SU-DHL-6 (cell line): ENCODE data around the gene MTPN.
A peak's percentile ranks its signal among the peaks of the same experiment; 100 is the strongest.

Experiments
- H2AFZ ChIP-seq: fragments of 200-600 bp; sonication (generic); 2 replicates; pipeline ENCODE4 v1.6.1; 2014; ENCODE audit warnings: low read depth, mild to moderate bottlenecking, moderate library complexity, mixed read lengths, antibody characterized with exemption, low read length; ENCODE audit not compliant: severe bottlenecking
- H3F3A ChIP-seq: fragments of 200-600 bp; shearing (Covaris generic); 2 replicates; pipeline ENCODE4 v1.6.0; 2016; ENCODE audit warnings: antibody characterized with exemption, mild to moderate bottlenecking; ENCODE audit not compliant: insufficient read depth
- H3K27ac ChIP-seq: fragments of 200-600 bp; sonication (generic); 2 replicates; pipeline ENCODE4 v1.5.1; 2016; ENCODE audit warnings: low read depth, mild to moderate bottlenecking, low read length, moderate library complexity, mixed read lengths
- H3K27me3 ChIP-seq: fragments of 200-600 bp; sonication (generic), shearing (Covaris generic); 2 replicates; pipeline ENCODE4 v1.6.0; 2014; ENCODE audit warnings: mild to moderate bottlenecking, low read length
- H3K36me3 ChIP-seq: fragments of 200-600 bp; sonication (generic); 2 replicates; pipeline ENCODE4 v1.6.1; 2014; ENCODE audit warnings: mild to moderate bottlenecking, low read length, mixed read lengths
- H3K4me2 ChIP-seq: fragments of 300-600, 200-600 bp; shearing (Covaris generic), sonication (generic); 2 replicates; pipeline ENCODE4 v1.6.0; 2014; ENCODE audit warnings: low read length, low read depth, mild to moderate bottlenecking; ENCODE audit not compliant: poor library complexity, severe bottlenecking
- H3K4me3 ChIP-seq: fragments of 200-600 bp; sonication (generic); 2 replicates; pipeline ENCODE4 v1.5.1; 2014; ENCODE audit warnings: antibody characterized with exemption, low read length, mild to moderate bottlenecking, mixed read lengths; ENCODE audit not compliant: insufficient read depth, poor library complexity, severe bottlenecking
- H3K79me2 ChIP-seq: fragments of 200-600 bp; sonication (generic); 2 replicates; pipeline ENCODE4 v1.6.1; 2014; ENCODE audit warnings: mild to moderate bottlenecking, low read length, moderate library complexity; ENCODE audit not compliant: insufficient read depth
- H3K9ac ChIP-seq: fragments of 200-600 bp; sonication (generic); 2 replicates; pipeline ENCODE4 v1.7.0; 2014; ENCODE audit warnings: mild to moderate bottlenecking, low read length
- H3K9me2 ChIP-seq: fragments of 200-600 bp; sonication (generic); replicated peaks from 2 replicates; pipeline ENCODE4 v1.6.1; 2014; ENCODE audit warnings: low read length; ENCODE audit not compliant: insufficient read depth
- H3K9me3 ChIP-seq: fragments of 200-600 bp; sonication (generic); 2 replicates; pipeline ENCODE4 v1.6.1; 2014; ENCODE audit warnings: low read length, mixed read lengths; ENCODE audit not compliant: insufficient read depth
- H4K20me1 ChIP-seq: fragments of 200-600 bp; sonication (generic); 2 replicates; pipeline ENCODE4 v1.6.1; 2014; ENCODE audit warnings: low read depth, mild to moderate bottlenecking, antibody characterized with exemption, low read length, moderate library complexity, mixed read lengths
- CTCF ChIP-seq: fragments of 200-600 bp; sonication (generic); IDR thresholded peaks from one replicate; pipeline ENCODE4 v1.5.1; 2017; ENCODE audit warnings: antibody characterized with exemption, mild to moderate bottlenecking, low read length, moderate library complexity; ENCODE audit not compliant: insufficient read depth, poor library complexity, severe bottlenecking
- EZH2phosphoT487 ChIP-seq: fragments of 200-600 bp; sonication (generic), shearing (Covaris generic); conservative IDR thresholded peaks from 2 replicates; pipeline ENCODE4 v1.6.1; 2018; ENCODE audit warnings: mild to moderate bottlenecking, antibody characterized with exemption, low read length, moderate library complexity, mixed read lengths

MTPN gene

GRCh38 chr7:135977007-135977741 is at the start of gene MTPN:
TSS of gene MTPN (minus strand) at chr7:135977359. CDS start at chr7:135977100, 259 bp downstream.
- Histone ChIP-seq H2AFZ (peak within 1 kb of the TSS; percentile 90), H3K9ac (peak within 1 kb of the TSS; percentile 85), H3K9me2 (no peaks in the 10 kb centered on the region), H3K79me2 (peaks cover 49% of the 10 kb centered on the region), H3K4me3 (peak within 1 kb of the TSS; percentile 93), H3K27ac (peak within 1 kb of the TSS; percentile 79), H3K4me2 (peak within 1 kb of the TSS; percentile 95), H3F3A (0 out of 2 replicates have a peak, but pooled peaks cover under 1% of the 10 kb centered on the region), H3K27me3 (no peaks in the 10 kb centered on the region), H3K36me3 (peaks cover 12% of the 10 kb centered on the region; the same call in 1 of the 2 replicates), H3K9me3 (no peaks in the 10 kb centered on the region), H4K20me1 (peaks cover 33% of the 10 kb centered on the region)
- TF ChIP-seq EZH2phosphoT487 (no peak), CTCF (no peak)

GRCh38 chr7:136026209-136026608 is 49.0 kb upstream of the MTPN start:
- Histone ChIP-seq H3K79me2 (no peaks in the 10 kb centered on the region), H3K9me3 (no peaks in the 10 kb centered on the region), H3K4me3 (no peak overlapping the region), H3K27ac (no peak overlapping the region), H3F3A (no peaks in the 10 kb centered on the region), H3K9ac (no peak overlapping the region), H3K9me2 (no peaks in the 10 kb centered on the region), H3K36me3 (no peaks in the 10 kb centered on the region), H4K20me1 (no peaks in the 10 kb centered on the region), H2AFZ (no peak overlapping the region), H3K4me2 (no peak overlapping the region), H3K27me3 (no peaks in the 10 kb centered on the region)
- TF ChIP-seq CTCF (no peak), EZH2phosphoT487 (no peak)

GRCh38 chr7:136023134-136023869 is 46.1 kb upstream of the MTPN start:
- Histone ChIP-seq H3K27me3 (no peaks in the 10 kb centered on the region), H3K9me2 (no peaks in the 10 kb centered on the region), H3K4me3 (no peak overlapping the region), H3K9me3 (no peaks in the 10 kb centered on the region), H3K9ac (no peak overlapping the region), H2AFZ (no peak overlapping the region), H3K36me3 (no peaks in the 10 kb centered on the region), H3K27ac (no peak overlapping the region), H3F3A (no peaks in the 10 kb centered on the region), H3K79me2 (no peaks in the 10 kb centered on the region), H3K4me2 (no peak overlapping the region), H4K20me1 (no peaks in the 10 kb centered on the region)
- TF ChIP-seq CTCF: no peak
- TF ChIP-seq EZH2phosphoT487: no peak
